B cell (primary cell): ENCODE measurements around the gene PCLO.

Source experiments
- EZH2 ChIP-seq: IDR thresholded peaks from 2 replicates; pipeline ENCODE4 v1.6.1; 2012; ENCODE audit warnings: borderline replicate concordance, low read depth, mild to moderate bottlenecking, moderate library complexity, low read length; ENCODE audit not compliant: insufficient read depth, poor library complexity, severe bottlenecking
- TF ChIP-seq, protein P1 (sequence below): fragments of 200-600 bp; IDR thresholded peaks from one replicate; pipeline ENCODE4 v1.8.0; 2022; ENCODE audit warnings: antibody characterized with exemption, mild to moderate bottlenecking

DNA sequence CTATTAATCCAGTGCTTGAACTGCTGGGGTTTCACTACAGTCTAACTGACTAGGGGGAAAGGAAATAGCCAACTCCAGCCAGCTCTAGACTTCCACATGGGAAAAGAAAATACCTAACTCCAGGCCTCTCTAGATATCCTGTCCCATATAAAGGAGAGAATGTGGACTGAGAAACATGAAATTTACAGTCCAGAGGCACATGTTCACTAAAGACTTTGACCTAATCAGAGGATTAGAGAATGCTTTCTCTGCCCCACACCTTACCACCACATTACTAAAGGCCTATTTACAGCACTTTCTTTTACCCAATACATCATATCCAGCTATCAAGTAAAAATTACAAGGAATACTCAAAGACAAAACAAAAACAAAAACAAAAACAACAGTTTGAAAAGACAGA is 164.2 kb downstream of the PCLO start:
- TF ChIP-seq, protein P1, sequence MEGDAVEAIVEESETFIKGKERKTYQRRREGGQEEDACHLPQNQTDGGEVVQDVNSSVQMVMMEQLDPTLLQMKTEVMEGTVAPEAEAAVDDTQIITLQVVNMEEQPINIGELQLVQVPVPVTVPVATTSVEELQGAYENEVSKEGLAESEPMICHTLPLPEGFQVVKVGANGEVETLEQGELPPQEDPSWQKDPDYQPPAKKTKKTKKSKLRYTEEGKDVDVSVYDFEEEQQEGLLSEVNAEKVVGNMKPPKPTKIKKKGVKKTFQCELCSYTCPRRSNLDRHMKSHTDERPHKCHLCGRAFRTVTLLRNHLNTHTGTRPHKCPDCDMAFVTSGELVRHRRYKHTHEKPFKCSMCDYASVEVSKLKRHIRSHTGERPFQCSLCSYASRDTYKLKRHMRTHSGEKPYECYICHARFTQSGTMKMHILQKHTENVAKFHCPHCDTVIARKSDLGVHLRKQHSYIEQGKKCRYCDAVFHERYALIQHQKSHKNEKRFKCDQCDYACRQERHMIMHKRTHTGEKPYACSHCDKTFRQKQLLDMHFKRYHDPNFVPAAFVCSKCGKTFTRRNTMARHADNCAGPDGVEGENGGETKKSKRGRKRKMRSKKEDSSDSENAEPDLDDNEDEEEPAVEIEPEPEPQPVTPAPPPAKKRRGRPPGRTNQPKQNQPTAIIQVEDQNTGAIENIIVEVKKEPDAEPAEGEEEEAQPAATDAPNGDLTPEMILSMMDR: no peak
- no peak for TF ChIP-seq EZH2
